ENCODE data around the gene FOXP1. TPM values are rescaled to one million over a fixed set of nuclear protein-coding genes. Genes with fewer than 3 reads are reported as not detected.

Gene FOXP1
- total RNA-seq, 1 experiment from 2014 or later = 75.3 TPM

DNA sequence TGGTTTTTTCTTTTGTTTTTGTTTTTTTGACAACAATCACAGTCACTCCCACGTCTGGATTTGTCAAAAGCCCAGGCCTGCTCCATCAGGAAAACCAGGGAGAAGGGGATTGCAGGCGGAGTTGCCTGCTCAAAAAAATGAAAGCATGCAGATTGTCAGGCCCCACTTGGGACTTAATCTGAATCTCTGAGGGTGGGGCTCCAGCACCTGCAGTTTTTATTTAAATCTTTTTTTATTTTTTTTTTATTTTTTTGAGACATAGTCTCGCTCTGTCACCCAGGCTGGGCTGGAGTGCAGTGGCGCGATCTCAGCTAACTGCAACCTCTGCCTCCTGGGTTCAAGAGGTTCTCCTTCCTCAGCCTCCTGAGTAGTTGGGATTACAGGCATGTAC is 140.9 kb downstream of the FOXP1 start:
- no peak overlapping the region for H3K27ac ChIP-seq (ENCODE audit: insufficient read length, low read depth, low read length)
- H2BK20ac ChIP-seq (ENCODE audit: low read depth, low read length, poor library complexity, severe bottlenecking) = no peak overlapping the region
- no peak overlapping the region for H2BK15ac ChIP-seq (ENCODE audit: low read depth, low read length)
- no peak overlapping the region for H3K14ac ChIP-seq (ENCODE audit: insufficient read depth, low read length)
- no peak overlapping the region for H4K5ac ChIP-seq (ENCODE audit: insufficient read length, low read depth, low read length)
- H3K4me1 ChIP-seq (ENCODE audit: insufficient read depth, low read length) = no peaks in the 10 kb centered on the region
- H3K9me3 Mint-ChIP-seq = no peaks in the 10 kb centered on the region
- no peak for TF ChIP-seq CTCF (conservative IDR thresholded peaks at IDR 0.05)
- no peaks in the 10 kb centered on the region for H3K23me2 ChIP-seq (ENCODE audit: insufficient read length, low read depth, low read length, poor library complexity, severe bottlenecking)
- no peak overlapping the region for H2AK5ac ChIP-seq (ENCODE audit: insufficient read length, low read length)
- no peaks in the 10 kb centered on the region for H3K27me3 Mint-ChIP-seq (ENCODE audit: low read depth)
- H3K4me2 ChIP-seq (ENCODE audit: insufficient read depth, insufficient read length, low read length) = no peak overlapping the region
- H2BK5ac ChIP-seq (ENCODE audit: insufficient read length, low read length) = no peak overlapping the region
- H3K9ac ChIP-seq (ENCODE audit: extremely low read depth, insufficient read length, low read length) = no peak overlapping the region
- H3K36me3 Mint-ChIP-seq (ENCODE audit: insufficient read depth in 1 of 3, low read depth in 3 of 3) = no peaks in the 10 kb centered on the region
- no peaks in the 10 kb centered on the region for H3K79me1 ChIP-seq (ENCODE audit: insufficient read depth, low read depth, low read length, poor library complexity, severe bottlenecking)
- H3K27me3 ChIP-seq (ENCODE audit: insufficient read depth, low read length) = no peaks in the 10 kb centered on the region
- no CpG with 5 or more reads among the region's 5 CpGs for WGBS (ENCODE audit: extremely low coverage, insufficient read length, low lambda C conversion rate)
- H3K23ac ChIP-seq (ENCODE audit: insufficient read length, low read depth, low read length) = no peak overlapping the region
- no peak overlapping the region for H3T11ph ChIP-seq (ENCODE audit: low read length)
- no peak overlapping the region for H2AFZ ChIP-seq (ENCODE audit: low read length)
- H3K4me1 Mint-ChIP-seq = peaks cover 10 to 18% of the 10 kb centered on the region in 2 experiments
- H3K27ac Mint-ChIP-seq = peak overlapping the region in 1 of 3 experiments; percentile 82; a peak in 1 of 7 replicates
- no peak overlapping the region for H2BK120ac ChIP-seq (ENCODE audit: low read depth, low read length, poor library complexity, severe bottlenecking)
- H4K8ac ChIP-seq (replicated peaks; ENCODE audit: insufficient read length, low read depth, low read length) = no peak overlapping the region
- no peak overlapping the region for H3K4me3 Mint-ChIP-seq
- H4K20me1 ChIP-seq (ENCODE audit: control insufficient read depth, insufficient read depth, insufficient read length) = no peaks in the 10 kb centered on the region
- no peak overlapping the region for H3K18ac ChIP-seq (ENCODE audit: insufficient read length, low read depth, low read length)
- H3K79me2 ChIP-seq (ENCODE audit: insufficient read depth, low read length) = no peaks in the 10 kb centered on the region
- no peak overlapping the region for H2BK12ac ChIP-seq (ENCODE audit: insufficient read length, low read depth, low read length)
- H3K4ac ChIP-seq (ENCODE audit: low read depth, low read length) = no peak overlapping the region
- H4K91ac ChIP-seq (ENCODE audit: insufficient read length, low read depth, low read length) = no peak overlapping the region
- no peak for DNase-seq
- no peaks in the 10 kb centered on the region for H3K9me3 ChIP-seq (ENCODE audit: control insufficient read depth, low read depth, low read length)
- no peak overlapping the region for H3K56ac ChIP-seq (ENCODE audit: insufficient read length, low read depth, low read length)

All from H9 (cell line).